GM12878 (cell line): Measurements from ENCODE around the gene CATSPER1. TPM values are rescaled to one million over a fixed set of nuclear protein-coding genes. Genes with fewer than 3 reads are reported as not detected.

Source experiments
- BACH1 ChIP-seq: fragments of 450-650 bp; IDR thresholded peaks from 2 replicates; pipeline ENCODE4 v1.6.1; 2017; ENCODE audit warnings: mild to moderate bottlenecking, borderline replicate concordance
- BCL11A ChIP-seq: IDR thresholded peaks from 2 replicates; pipeline ENCODE4 v1.6.1; 2011; ENCODE audit warnings: low read depth, low read length
- CHD4 ChIP-seq: fragments of 200-600 bp; sonication (generic); IDR thresholded peaks from 2 replicates; pipeline ENCODE4 v1.6.1; 2016; ENCODE audit warnings: mild to moderate bottlenecking
- CUX1 ChIP-seq: IDR thresholded peaks from 2 replicates; pipeline ENCODE4 v1.6.1; 2012; ENCODE audit warnings: improper control_type of control experiment, low read depth, low read length; ENCODE audit not compliant: insufficient replicate concordance
- ELK1 ChIP-seq: IDR thresholded peaks from 2 replicates; pipeline ENCODE4 v1.6.1; 2012; ENCODE audit warnings: low read depth, low read length, improper control_type of control experiment
- FOXK2 ChIP-seq: fragments of 450-650 bp; IDR thresholded peaks from 2 replicates; pipeline ENCODE4 v1.6.1; 2017; ENCODE audit warnings: mild to moderate bottlenecking, moderate library complexity
- IRF3 ChIP-seq: fragments of 450-650 bp; IDR thresholded peaks from 2 replicates; pipeline ENCODE4 v1.6.1; 2014; ENCODE audit warnings: mild to moderate bottlenecking
- STAT3 ChIP-seq: IDR thresholded peaks from 2 replicates; pipeline ENCODE4 v1.6.1; 2011; ENCODE audit warnings: low read depth, low read length, improper control_type of control experiment
- ZNF384 ChIP-seq: IDR thresholded peaks from 2 replicates; pipeline ENCODE4 v1.6.1; 2012; ENCODE audit warnings: low read depth, mild to moderate bottlenecking, low read length, improper control_type of control experiment, borderline replicate concordance
- polyA plus RNA-seq, 11 experiments: library from polyadenylated mRNA; depleted of rRNA in 4 of 11; unstranded in 6 of 11; stranded (reverse) in 5 of 11; fragments of >200 nt; fragmentation: Nextera tagmentation in 4 of 11; fragmentation: Illumina TruSeq in 1 of 11; extraction: Ambion mirVana in 4 of 11; extraction: Trizol in 1 of 11; gene quantifications; 1 replicate in 1 of 11; 2 replicates in 10 of 11; pipeline versions ENCODE4 v1.2.1 to v1.2.3, GENCODE V29; 2011 to 2016; ENCODE audit warnings: inconsistent platforms in 2 of 11, missing spikeins in 2 of 11, low read depth in 1 of 11
- total RNA-seq, 4 experiments: library from RNA; depleted of rRNA in 3 of 4; stranded (reverse); fragments of >200 nt in 3 of 4; fragmentation: Illumina TruSeq in 1 of 4; extraction: Trizol in 1 of 4; gene quantifications; 2 replicates each; pipeline versions ENCODE4 v1.2.1 to v1.2.3, GENCODE V29; 2013 to 2021
- TF ChIP-seq, protein P1 (sequence below): fragments of 450-650 bp; IDR thresholded peaks from 2 replicates; pipeline ENCODE4 v1.6.1; 2016; ENCODE audit warnings: mild to moderate bottlenecking
- TF ChIP-seq, protein P2 (sequence below): fragments of 450-650 bp; IDR thresholded peaks from 2 replicates; pipeline ENCODE4 v1.6.1; 2018; ENCODE audit warnings: mild to moderate bottlenecking, low read depth, moderate library complexity; ENCODE audit not compliant: partially characterized antibody
- TF ChIP-seq, protein P3 (sequence below): fragments of 450-650 bp; IDR thresholded peaks from 2 replicates; pipeline ENCODE4 v1.6.1; 2017; ENCODE audit warnings: mild to moderate bottlenecking, moderate library complexity

CATSPER1 gene
- total and polyA plus RNA-seq, 10 of the 15 experiments (the other 5 are each of a cell fraction or from before 2014, with no cell fraction given) = 0.02 to 0.05 TPM; not detected in 8

GRCh38 chr11:66001942-66002647 is 24.2 kb downstream of the CATSPER1 start, which contains the start of the genes BANF1 and EIF1AD (continued):
- no peak for TF ChIP-seq CUX1
- TF ChIP-seq BCL11A = 0 out of 2 replicates have a peak, but pooled peaks have one; percentile 21
- peak; percentile 74 for TF ChIP-seq FOXK2
- TF ChIP-seq CHD4 = no peak
- peak; percentile 43; the same call in 1 of the 2 replicates for TF ChIP-seq ZNF384
- TF ChIP-seq ELK1 = peak; percentile 97
- TF ChIP-seq, protein P1, sequence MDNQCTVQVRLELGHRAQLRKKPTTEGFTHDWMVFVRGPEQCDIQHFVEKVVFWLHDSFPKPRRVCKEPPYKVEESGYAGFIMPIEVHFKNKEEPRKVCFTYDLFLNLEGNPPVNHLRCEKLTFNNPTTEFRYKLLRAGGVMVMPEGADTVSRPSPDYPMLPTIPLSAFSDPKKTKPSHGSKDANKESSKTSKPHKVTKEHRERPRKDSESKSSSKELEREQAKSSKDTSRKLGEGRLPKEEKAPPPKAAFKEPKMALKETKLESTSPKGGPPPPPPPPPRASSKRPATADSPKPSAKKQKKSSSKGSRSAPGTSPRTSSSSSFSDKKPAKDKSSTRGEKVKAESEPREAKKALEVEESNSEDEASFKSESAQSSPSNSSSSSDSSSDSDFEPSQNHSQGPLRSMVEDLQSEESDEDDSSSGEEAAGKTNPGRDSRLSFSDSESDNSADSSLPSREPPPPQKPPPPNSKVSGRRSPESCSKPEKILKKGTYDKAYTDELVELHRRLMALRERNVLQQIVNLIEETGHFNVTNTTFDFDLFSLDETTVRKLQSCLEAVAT = peak; percentile 88
- TF ChIP-seq STAT3 = no peak
- TF ChIP-seq IRF3 = 0 out of 2 replicates have a peak, but pooled peaks have one; percentile 51
- TF ChIP-seq, protein P2, sequence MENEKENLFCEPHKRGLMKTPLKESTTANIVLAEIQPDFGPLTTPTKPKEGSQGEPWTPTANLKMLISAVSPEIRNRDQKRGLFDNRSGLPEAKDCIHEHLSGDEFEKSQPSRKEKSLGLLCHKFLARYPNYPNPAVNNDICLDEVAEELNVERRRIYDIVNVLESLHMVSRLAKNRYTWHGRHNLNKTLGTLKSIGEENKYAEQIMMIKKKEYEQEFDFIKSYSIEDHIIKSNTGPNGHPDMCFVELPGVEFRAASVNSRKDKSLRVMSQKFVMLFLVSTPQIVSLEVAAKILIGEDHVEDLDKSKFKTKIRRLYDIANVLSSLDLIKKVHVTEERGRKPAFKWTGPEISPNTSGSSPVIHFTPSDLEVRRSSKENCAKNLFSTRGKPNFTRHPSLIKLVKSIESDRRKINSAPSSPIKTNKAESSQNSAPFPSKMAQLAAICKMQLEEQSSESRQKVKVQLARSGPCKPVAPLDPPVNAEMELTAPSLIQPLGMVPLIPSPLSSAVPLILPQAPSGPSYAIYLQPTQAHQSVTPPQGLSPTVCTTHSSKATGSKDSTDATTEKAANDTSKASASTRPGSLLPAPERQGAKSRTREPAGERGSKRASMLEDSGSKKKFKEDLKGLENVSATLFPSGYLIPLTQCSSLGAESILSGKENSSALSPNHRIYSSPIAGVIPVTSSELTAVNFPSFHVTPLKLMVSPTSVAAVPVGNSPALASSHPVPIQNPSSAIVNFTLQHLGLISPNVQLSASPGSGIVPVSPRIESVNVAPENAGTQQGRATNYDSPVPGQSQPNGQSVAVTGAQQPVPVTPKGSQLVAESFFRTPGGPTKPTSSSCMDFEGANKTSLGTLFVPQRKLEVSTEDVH = peak; percentile 98
- 0 out of 2 replicates have a peak, but pooled peaks have one; percentile 34 for TF ChIP-seq BACH1
- TF ChIP-seq, protein P3, sequence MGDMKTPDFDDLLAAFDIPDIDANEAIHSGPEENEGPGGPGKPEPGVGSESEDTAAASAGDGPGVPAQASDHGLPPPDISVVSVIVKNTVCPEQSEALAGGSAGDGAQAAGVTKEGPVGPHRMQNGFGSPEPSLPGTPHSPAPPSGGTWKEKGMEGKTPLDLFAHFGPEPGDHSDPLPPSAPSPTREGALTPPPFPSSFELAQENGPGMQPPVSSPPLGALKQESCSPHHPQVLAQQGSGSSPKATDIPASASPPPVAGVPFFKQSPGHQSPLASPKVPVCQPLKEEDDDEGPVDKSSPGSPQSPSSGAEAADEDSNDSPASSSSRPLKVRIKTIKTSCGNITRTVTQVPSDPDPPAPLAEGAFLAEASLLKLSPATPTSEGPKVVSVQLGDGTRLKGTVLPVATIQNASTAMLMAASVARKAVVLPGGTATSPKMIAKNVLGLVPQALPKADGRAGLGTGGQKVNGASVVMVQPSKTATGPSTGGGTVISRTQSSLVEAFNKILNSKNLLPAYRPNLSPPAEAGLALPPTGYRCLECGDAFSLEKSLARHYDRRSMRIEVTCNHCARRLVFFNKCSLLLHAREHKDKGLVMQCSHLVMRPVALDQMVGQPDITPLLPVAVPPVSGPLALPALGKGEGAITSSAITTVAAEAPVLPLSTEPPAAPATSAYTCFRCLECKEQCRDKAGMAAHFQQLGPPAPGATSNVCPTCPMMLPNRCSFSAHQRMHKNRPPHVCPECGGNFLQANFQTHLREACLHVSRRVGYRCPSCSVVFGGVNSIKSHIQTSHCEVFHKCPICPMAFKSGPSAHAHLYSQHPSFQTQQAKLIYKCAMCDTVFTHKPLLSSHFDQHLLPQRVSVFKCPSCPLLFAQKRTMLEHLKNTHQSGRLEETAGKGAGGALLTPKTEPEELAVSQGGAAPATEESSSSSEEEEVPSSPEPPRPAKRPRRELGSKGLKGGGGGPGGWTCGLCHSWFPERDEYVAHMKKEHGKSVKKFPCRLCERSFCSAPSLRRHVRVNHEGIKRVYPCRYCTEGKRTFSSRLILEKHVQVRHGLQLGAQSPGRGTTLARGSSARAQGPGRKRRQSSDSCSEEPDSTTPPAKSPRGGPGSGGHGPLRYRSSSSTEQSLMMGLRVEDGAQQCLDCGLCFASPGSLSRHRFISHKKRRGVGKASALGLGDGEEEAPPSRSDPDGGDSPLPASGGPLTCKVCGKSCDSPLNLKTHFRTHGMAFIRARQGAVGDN = no peak
